GM19043 (cell line): Measurements from ENCODE around the gene CDC37L1.

Experiments
- ATAC-seq: cut with Tn5 transposase; IDR thresholded peaks from one replicate; pipeline ENCODE4 v1.9.1; 2021; ENCODE audit warnings: low read depth; ENCODE audit not compliant: unreplicated experiment

CDC37L1 gene

GRCh38 chr9:4709380-4709779 lies 30.0 kb downstream of the CDC37L1 start:
- no peak for ATAC-seq

DNA sequence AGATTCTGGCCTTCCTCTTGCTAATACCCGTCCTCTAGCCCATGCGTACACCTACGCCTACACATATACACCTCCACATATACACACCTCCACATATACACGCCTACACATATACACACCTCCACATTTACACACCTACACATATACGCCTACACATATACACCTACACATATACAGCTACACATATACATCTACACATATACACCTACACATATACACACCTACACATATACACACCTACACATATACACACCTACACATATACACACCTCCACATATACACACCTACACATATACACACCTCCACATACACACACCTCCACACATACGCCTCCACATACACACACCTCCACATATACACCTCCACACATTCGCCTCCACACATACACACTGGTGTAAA lies 34.5 kb downstream of the CDC37L1 start:
- no peak for ATAC-seq

DNA sequence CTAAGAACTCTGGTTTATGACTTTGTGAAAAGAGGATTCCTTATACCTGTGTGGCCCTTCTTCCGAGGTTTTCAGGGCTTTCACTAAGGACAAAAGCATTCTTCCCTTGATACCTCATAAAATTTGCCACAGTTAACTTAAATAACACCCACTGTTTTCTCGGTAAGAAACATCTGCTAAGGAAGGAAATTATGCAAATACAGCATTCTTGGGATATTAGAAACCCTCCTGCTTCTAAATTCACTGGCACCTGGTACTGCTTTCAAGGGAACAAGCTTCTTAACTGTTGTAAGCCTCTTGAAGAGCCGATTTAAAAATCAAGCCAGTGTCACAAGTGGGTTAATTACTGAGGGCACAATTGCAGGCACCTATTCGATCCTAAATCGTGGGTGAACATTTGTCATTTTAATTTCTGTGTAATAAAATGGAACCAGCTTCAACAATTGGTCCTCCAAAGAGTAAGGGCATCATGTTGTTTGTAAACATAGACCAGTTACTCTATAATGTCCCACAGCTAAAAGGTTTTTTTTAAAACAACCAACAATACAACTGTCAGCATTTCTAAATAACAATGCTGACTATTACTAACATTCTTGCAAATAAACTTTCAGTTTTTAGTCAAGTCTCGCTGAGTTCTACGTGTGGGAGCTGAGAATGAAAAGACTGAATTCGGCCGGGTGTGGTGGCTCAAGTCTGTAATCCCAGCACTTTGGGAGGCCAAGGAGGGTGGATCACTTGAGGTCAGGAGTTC lies 35.1 kb downstream of the CDC37L1 start:
- no peak for ATAC-seq

- no peak for ATAC-seq
Observed at GRCh38 chr9:4716163-4716562, 36.8 kb downstream of the CDC37L1 start.

DNA sequence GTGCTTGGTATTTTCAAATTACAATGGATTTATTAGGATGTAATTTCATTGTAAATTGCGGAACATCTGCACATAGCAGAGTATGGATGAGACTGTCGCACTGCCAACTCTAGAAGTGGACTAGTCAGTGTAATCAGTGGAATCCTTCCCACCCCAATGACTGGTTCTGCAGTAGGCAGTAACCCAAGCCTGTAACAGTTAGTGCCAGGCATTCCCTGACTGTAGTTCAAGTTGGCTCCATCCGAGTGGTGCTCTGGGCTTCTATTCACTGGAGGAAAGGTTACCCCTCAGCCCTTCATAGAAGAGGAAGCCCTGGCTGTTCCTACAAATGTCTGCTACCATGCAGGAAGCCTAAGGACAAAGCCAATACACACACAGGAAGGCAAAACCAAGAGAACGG lies 38.4 kb downstream of the CDC37L1 start:
- ATAC-seq, result no peak

GRCh38 chr9:4718911-4719310 lies 39.5 kb downstream of the CDC37L1 start:
- ATAC-seq, result no peak

DNA sequence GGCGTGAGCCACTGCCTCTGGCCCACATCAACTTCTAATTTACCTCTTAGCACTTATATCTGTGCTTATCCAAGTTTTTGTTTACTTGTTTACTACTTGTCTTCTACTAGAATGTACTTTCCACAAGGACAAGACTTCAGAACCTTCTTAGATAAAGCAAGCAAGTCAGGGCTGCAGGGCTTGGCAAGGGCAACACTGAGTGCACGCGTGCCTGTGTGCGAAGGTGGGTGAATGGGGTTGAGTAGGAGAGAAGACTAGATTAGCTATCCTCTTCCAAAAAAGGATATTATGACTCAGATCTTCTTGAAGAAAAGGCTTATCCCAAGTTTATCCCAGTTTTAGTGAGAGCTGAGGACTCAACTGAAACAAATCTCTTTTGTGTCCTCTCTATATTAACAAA lies 42.4 kb downstream of the CDC37L1 start:
- ATAC-seq, result no peak

DNA sequence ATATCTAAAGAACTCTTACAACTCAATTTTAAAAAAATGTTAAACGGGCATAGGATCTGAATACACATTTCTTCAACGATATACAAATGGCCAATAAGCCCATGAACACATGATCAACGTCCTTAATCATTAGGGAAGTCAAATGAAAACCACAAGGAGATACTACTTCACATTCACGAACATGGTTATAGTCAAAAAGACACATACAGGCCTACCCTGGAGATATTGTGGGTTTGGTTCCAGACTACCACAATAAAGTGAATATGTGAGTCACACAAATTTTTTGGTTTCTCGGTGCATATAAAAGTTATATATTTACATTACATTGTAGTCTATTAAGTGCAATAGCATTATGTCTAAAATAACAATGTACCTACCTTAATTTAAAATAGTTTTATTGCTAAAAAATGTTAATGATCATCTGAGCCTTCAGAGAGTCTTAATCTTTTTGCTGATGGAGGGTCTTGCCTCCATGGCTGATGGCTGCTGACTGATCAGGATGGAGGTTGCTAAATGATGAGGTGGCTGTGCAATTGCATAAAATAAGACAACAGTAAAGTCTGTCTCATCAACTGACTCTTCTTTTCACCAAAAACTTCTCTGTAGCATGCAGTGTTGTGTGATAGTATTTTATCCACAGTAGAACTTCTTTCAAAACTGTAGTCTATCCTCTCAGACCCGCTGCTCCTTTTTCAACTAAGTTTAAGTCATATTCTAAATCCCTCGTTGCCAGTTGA lies 46.5 kb downstream of the CDC37L1 start:
- no peak for ATAC-seq

DNA sequence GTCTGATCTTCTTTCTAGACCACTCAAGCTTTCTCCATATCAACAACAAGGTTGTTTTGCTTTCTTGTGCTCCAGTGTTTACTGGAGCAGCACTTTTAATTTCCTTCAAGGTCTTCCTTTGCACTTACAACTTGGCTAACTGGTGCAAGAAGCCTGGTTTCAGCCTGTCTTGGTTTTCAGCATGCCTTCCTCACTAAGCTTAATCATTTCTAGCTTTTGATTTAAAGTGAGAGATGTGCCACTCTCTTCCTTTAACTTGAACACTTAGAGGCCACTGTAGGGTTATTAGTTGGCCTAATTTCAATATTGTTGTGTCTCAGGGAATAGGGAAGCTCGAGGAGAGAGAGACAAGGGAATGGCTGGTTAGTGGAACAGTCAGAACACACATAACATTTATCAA lies 48.2 kb downstream of the CDC37L1 start:
- ATAC-seq, result no peak

DNA sequence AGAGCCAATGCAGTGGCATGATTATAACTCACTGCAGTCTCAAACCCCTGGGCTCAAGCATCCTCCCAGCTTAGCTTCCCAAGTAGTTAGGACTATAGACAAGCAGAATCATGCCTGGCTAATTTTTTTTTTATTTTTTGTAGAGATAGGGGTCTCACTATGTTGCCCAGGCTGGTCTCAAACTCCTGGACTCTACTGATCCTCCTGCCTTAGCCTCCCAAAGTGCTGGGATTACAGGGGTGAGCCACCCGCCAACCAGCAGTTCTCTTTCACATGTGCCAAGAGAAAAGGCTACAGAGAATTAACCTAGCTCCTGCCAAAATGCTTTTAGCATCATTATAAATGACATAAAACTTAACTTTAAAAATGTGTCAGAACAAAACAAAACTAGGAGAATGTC lies 53.5 kb downstream of the CDC37L1 start:
- ATAC-seq, result no peak

DNA sequence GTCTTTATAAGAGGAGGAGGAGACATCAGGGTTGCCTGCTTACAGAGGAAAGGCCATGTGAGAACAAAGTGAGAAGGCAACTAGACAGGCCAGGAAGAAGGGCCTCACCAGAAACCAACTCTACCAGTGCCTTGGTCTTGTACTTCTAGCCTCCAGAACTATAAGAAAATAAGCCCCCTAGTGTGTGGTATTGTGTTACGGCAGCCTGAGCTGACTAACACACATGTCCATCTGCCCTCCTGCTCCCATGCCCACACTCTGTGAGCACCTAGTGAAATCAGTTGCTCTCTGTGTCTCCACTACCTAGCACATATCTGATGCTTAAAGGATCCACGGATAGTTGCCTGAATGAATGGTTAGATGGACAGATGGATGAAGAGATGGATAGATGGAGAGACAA lies 54.8 kb downstream of the CDC37L1 start:
- ATAC-seq, result no peak

DNA sequence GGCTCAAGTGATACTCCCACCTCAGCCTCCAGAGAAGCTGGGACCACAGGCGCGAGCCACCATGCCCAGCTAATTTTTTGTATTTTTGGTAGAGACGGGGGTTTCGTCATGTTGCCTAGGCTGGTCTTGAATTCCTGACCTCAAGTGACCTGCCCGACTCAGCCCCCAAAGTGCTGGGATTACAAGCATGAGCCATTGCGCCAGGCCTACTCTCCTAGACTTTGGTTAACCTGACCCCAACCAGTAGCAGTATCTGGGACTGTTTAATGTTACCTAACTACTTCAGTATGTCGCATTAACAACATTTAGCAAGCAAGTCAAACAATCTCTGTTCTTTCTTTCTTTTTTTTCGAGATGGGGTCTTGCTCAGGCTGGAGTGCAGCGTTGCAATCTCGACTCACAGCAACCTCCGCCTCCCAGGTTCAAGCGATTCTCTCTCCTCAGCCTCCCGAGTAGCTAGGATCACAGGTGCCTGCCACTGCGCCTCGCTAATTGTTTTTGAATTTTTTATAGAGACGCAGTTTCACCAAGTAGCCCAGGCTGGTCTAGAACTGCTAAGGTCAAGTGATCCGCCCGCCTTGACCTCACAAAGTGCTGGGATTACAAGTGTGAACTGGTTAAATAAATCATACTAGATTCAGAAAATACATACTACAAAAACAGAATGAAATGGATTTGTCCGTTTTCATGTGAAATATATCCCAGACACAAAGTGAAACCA lies 59.7 kb downstream of the CDC37L1 start:
- ATAC-seq, result no peak

DNA sequence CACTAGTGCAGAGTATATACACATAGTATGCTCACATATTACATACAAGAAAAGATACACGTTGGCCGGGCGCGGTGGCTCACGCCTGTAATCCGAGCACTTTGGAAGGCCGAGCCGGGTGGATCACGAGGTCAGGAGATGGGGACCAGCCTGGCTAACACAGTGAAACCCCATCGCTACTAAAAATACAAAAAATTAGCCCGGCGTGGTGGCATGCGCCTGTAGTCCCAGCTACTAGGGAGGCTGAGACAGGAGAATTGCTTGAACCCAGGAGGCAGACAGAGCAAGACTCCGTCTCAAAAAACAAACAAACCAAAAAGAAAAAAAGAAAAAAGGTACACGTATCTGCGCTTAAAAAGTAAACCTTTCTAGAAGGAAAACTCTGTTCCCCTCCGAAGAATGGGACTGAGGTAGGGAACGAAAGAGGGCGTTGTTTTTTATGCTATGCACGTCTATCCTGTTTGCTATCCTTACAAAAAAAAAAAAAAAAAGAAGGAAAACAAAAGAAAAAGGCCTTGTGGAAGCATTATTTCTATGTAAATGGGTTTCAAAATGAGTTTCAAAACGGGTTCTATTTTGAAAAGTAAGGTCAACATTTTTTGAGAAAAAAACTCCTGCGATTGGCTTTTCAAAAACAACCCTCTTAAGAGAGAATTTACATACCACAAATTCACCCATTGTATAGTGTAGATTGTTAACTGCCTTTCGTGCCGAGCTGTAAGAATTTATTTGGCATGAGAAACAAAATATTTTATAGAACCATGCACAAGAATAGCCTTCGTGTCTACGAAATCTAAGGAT lies 60.4 kb downstream of the CDC37L1 start:
- no peak for ATAC-seq

DNA sequence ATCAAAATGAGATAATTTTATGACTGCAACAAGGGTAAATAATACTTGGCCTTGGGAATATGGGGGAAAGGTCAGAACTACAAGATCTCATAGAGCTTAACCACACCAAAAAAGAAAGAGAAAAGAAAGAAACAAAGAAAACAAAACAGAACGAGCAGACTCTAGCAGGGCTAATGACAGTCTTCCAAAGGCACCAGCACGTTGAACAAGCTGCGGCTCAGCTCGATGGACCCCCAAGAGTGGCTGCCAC lies 60.9 kb downstream of the CDC37L1 start:
- no peak for ATAC-seq

- peak; percentile 88 for ATAC-seq
Observed at GRCh38 chr9:4740638-4741364, 61.4 kb downstream of the CDC37L1 start, which contains the start of gene AK3. TSS of gene AK3 (minus strand) at chr9:4741202. CDS start at chr9:4741087, 115 bp downstream.

- ATAC-seq, result no peak
Observed at GRCh38 chr9:4741365-4742089, 62.2 kb downstream of the CDC37L1 start.

DNA sequence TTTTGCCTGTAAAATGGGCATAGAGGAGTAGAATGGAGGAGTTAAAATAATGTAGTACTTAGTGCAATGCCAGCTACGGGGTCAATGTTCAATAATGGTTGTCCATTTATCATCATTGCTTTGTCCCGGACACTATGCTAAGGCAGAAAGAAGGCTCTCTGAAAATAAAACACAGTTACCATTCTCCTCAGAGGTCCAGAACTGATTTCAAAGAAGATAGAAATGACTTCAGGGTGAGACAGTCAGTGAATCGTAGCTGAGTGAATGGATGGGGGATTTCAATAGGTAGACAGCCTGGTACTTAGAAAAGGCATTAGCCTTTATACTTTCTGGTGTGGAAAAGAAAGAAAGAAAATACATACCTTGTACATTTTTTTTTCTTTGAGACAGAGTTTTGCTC lies 62.9 kb downstream of the CDC37L1 start:
- ATAC-seq, result no peak

DNA sequence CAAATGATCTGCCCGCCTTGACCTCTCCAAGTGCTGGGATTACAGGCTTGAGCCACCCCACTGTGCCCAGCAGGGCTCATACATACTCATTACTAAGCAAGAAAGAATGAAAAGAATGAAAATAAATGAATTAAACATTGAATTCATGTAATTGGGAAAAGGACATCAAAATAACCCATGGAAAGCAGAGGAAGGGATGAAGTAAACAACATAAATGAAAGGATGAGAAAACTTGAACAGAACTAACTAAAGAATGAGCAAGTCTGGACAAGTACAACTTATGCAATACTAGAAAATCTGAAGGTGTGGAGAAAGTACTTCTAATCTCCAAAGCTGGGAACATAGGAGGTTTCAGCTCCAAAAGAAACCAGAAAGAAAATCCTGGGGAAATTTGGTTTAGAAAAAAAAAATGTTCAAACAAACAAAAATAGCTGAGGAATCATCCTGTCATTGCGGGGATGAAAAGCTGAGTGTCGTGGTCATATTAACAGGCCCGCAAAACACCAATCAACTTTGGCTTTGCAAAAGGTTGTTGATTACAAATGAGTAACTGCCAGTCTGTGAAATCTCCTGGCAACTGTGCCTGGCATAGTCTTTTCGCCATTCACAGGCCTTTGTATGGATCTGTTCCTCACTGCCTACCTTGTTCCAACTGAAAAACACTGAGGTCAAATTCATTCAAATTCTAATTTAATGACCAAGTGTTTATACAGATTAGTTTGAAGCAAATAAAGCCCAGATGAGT lies 63.9 kb downstream of the CDC37L1 start:
- ATAC-seq, result no peak
